Measurements from ENCODE around the gene PDSS2. TPM values are rescaled to one million over a fixed set of nuclear protein-coding genes. Genes with fewer than 3 reads are reported as not detected.

The PDSS2 gene
- total and polyA plus RNA-seq, 3 donors from 2014 or later = 15.1 to 19.4 (median 17.0) TPM

DNA sequence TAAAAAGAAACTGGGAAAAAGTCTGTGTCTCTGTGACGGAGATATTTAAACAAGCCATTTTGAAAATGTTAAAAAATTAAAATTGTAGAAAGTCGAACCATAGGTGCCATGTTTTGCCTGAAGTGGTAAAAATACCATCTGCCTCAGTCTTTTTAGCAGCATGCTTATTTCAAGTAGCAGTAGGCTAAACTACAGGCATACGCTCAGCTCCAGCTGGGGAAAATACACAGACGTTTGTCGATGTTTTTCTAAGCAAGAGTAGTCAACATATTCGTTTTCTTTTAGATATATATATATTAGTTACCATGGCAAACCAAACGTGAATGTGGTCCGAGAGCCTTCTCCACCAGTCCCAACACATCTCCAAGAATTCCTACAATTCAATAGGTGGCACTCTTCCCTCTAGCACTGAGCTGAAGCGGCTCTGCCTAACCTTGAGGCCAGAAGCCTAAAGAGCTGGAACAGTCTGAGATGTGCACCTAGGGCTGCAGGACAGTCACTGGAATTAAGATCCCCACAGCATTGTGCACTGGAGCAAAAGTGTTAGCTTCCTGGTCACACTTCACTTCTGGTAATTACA lies 273.9 kb downstream of the PDSS2 start:
- DNase-seq = peak; percentile 55
- H3K27ac ChIP-seq = no peak overlapping the region
- TF ChIP-seq POLR2A (IDR thresholded peaks at IDR 0.05) = no peak
- TF ChIP-seq, protein P1, sequence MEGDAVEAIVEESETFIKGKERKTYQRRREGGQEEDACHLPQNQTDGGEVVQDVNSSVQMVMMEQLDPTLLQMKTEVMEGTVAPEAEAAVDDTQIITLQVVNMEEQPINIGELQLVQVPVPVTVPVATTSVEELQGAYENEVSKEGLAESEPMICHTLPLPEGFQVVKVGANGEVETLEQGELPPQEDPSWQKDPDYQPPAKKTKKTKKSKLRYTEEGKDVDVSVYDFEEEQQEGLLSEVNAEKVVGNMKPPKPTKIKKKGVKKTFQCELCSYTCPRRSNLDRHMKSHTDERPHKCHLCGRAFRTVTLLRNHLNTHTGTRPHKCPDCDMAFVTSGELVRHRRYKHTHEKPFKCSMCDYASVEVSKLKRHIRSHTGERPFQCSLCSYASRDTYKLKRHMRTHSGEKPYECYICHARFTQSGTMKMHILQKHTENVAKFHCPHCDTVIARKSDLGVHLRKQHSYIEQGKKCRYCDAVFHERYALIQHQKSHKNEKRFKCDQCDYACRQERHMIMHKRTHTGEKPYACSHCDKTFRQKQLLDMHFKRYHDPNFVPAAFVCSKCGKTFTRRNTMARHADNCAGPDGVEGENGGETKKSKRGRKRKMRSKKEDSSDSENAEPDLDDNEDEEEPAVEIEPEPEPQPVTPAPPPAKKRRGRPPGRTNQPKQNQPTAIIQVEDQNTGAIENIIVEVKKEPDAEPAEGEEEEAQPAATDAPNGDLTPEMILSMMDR (IDR thresholded peaks at IDR 0.05) = peak in 1 of 3 experiments; percentile 24
- H3K36me3 ChIP-seq (ENCODE audit: low read depth, missing control alignments) = no peaks in the 10 kb centered on the region
- H3K9me3 ChIP-seq = no peaks in the 10 kb centered on the region
- intact Hi-C loops (cut with DNase I; ENCODE audit: low total_unique reads) = no loop called here
- H3K4me3 ChIP-seq = no peak overlapping the region
- H3K27me3 ChIP-seq = no peaks in the 10 kb centered on the region
- 67 to 73% methylated on average over 9 of the region's 9 CpGs for WGBS, 2 donors
- H3K4me1 ChIP-seq = no peaks in the 10 kb centered on the region

DNA sequence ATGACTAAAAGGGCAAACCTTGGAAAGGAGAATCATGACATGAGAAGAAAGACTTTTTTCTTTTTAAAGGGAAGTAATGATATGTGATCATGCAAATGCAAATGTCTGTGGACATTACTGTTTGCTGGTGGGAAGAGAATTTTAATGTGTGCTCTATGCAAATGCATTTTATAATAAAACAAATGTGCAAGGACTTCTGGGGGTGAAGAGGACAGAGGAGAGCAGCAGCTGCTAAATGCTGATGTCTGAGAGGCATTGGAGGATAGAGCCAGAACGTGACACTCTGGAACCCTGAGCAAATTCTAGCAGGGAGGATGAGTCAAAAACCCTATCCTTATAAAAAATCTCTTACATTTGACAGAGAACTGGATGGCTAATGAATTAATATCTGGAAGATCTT lies 274.9 kb downstream of the PDSS2 start:
- 71 to 86% methylated on average over 1 of the region's 1 CpG for WGBS, 2 donors
- Histone ChIP-seq H3K9me3 (no peaks in the 10 kb centered on the region), H3K4me1 (no peaks in the 10 kb centered on the region), H3K4me3 (no peak overlapping the region), H3K27ac (no peak overlapping the region), H3K36me3 (ENCODE audit: low read depth, missing control alignments) (no peaks in the 10 kb centered on the region), H3K27me3 (no peaks in the 10 kb centered on the region)
- DNase-seq = no peak
- intact Hi-C loops (cut with DNase I; ENCODE audit: low total_unique reads) = no loop called here
- TF ChIP-seq, protein P1 (IDR thresholded peaks at IDR 0.05) = no peak
- TF ChIP-seq POLR2A (IDR thresholded peaks at IDR 0.05) = no peak

DNA sequence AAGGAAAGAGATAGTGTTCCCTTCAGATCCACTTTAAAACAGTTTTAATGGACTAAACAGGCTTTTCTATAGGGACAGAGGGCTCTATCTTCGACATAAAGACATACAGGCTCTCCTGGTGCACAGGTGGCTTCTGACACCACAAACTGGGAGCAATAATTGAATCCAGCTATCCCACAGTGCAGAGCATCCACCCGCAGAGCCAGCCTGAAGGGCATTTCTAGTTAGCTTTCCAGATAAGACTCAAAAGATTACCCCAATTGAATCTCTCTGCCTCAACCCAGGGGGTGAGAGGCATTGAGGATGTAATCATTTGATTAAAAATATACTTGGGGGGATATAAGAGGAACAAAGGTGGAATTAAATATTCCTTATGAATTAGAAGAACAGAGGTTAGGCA lies 279.3 kb downstream of the PDSS2 start:
- DNase-seq = no peak
- Histone ChIP-seq H3K9me3 (no peaks in the 10 kb centered on the region), H3K36me3 (ENCODE audit: low read depth, missing control alignments) (no peaks in the 10 kb centered on the region), H3K4me3 (no peak overlapping the region), H3K4me1 (no peaks in the 10 kb centered on the region), H3K27ac (no peak overlapping the region), H3K27me3 (no peaks in the 10 kb centered on the region)
- WGBS, 2 donors = 98 to 100% methylated on average over 2 of the region's 2 CpGs
- TF ChIP-seq POLR2A (IDR thresholded peaks at IDR 0.05) = no peak
- TF ChIP-seq, protein P1 (IDR thresholded peaks at IDR 0.05) = no peak
- intact Hi-C loops (cut with DNase I; ENCODE audit: low total_unique reads) = no loop called here

DNA sequence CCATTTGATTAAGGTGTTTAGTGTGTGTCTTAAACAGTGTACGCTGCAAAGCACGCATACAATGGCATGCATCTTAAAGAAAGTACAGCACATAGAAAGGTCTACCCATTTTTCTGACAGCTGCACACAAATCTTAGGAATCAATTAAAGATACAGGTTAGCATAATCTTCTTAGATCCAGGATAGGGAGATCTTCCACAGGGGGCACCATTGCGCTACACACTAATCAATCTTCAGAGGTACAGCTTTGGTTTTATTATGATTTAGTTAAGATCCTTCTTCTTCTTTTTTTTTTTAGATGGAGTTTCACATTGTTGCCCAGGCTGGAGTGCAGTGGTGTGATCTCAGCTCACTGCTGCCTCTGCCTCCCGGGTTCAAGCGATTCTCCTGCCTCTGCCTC lies 280.4 kb downstream of the PDSS2 start:
- no peaks in the 10 kb centered on the region for H3K36me3 ChIP-seq (ENCODE audit: low read depth, missing control alignments)
- intact Hi-C loops (cut with DNase I; ENCODE audit: low total_unique reads) = no loop called here
- H3K27me3 ChIP-seq = no peaks in the 10 kb centered on the region
- no peak for DNase-seq
- no peak overlapping the region for H3K27ac ChIP-seq
- H3K4me1 ChIP-seq = no peaks in the 10 kb centered on the region
- no peaks in the 10 kb centered on the region for H3K9me3 ChIP-seq
- 95 to 97% methylated on average over 5 of the region's 5 CpGs for WGBS, 2 donors
- TF ChIP-seq, protein P1 (IDR thresholded peaks at IDR 0.05) = no peak
- TF ChIP-seq POLR2A (IDR thresholded peaks at IDR 0.05) = no peak
- H3K4me3 ChIP-seq = no peak overlapping the region

DNA sequence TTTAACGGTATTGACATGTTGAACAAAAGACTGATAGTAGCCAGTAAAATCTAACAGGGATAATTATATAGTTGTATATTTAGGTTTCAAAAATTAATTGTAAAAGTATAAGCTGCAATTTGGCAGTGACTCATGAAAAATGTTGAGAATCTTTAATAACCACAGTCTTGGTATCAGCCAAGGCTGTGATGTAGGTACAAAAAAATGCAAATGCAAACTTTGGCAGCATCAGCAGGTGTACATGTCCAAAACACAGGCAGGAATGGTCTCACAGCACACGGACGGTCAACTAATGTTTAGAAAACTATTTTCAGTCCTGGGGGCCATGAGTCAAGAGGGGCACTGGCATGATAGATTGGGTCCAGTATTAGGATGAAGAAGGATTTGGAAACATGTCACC lies 285.6 kb downstream of the PDSS2 start:
- H3K36me3 ChIP-seq (ENCODE audit: low read depth, missing control alignments) = no peaks in the 10 kb centered on the region
- H3K27ac ChIP-seq = no peak overlapping the region
- TF ChIP-seq, protein P1 (IDR thresholded peaks at IDR 0.05) = no peak
- no peak for TF ChIP-seq POLR2A (IDR thresholded peaks at IDR 0.05)
- no peaks in the 10 kb centered on the region for H3K9me3 ChIP-seq
- 87 to 89% methylated on average over 3 of the region's 3 CpGs for WGBS, 2 donors
- no peaks in the 10 kb centered on the region for H3K27me3 ChIP-seq
- no peak overlapping the region for H3K4me3 ChIP-seq
- no peaks in the 10 kb centered on the region for H3K4me1 ChIP-seq
- no peak for DNase-seq
- intact Hi-C loops (cut with DNase I; ENCODE audit: low total_unique reads) = no loop called here

All from testis (tissue), 3 donors.